Dedifferentiated amniotic fluid mesenchymal stem cell (primary cell): ENCODE data around the gene COMMD4.
A peak's percentile ranks its signal among the peaks of the same experiment; 100 is the strongest.
"Not testable (repeated sequence)": the region's sequence is repeated elsewhere in the genome, so short reads cannot be mapped to it uniquely, and the experiment has no call there.

Source experiments
- DNase-seq: peaks from one replicate; pipeline ENCODE4 v3.0.0-alpha.2; 2016; ENCODE audit errors: extremely low spot score

COMMD4 gene

GRCh38 chr15:75335705-75336355, at the start of gene COMMD4:
COMMD4 (plus strand) TSS chr15:75336063; CDS start chr15:75336090, 27 bp downstream.
- peak; percentile 93 for DNase-seq

GRCh38 chr15:75293660-75294059, 42.2 kb upstream of the COMMD4 start:
- not testable (repeated sequence) for DNase-seq

GRCh38 chr15:75298541-75299310, 37.1 kb upstream of the COMMD4 start:
- not testable (repeated sequence) for DNase-seq

- not testable (repeated sequence) for DNase-seq
Observed at GRCh38 chr15:75299311-75299688, 36.6 kb upstream of the COMMD4 start.

GRCh38 chr15:75300026-75300425, 35.8 kb upstream of the COMMD4 start:
- DNase-seq = not testable (repeated sequence)

- no peak for DNase-seq
Observed at GRCh38 chr15:75302318-75302717, 33.5 kb upstream of the COMMD4 start.

- DNase-seq = not testable (repeated sequence)
Observed at GRCh38 chr15:75302753-75303152, 33.1 kb upstream of the COMMD4 start.

- DNase-seq = no peak
Observed at GRCh38 chr15:75306188-75306587, 29.7 kb upstream of the COMMD4 start.

- no peak for DNase-seq
Observed at GRCh38 chr15:75307778-75308390, 28.0 kb upstream of the COMMD4 start.

- DNase-seq = no peak
Observed at GRCh38 chr15:75309711-75310110, 26.2 kb upstream of the COMMD4 start.

- DNase-seq = not testable (repeated sequence)
Observed at GRCh38 chr15:75312548-75312947, 23.3 kb upstream of the COMMD4 start.

GRCh38 chr15:75313116-75313845, 22.6 kb upstream of the COMMD4 start:
- no peak for DNase-seq

- DNase-seq = no peak
Observed at GRCh38 chr15:75314552-75315290, 21.1 kb upstream of the COMMD4 start.

GRCh38 chr15:75319231-75319897, 16.5 kb upstream of the COMMD4 start:
- DNase-seq = not testable (repeated sequence)

- DNase-seq = no peak
Observed at GRCh38 chr15:75321711-75322110, 14.2 kb upstream of the COMMD4 start.

GRCh38 chr15:75325922-75326321, 9.9 kb upstream of the COMMD4 start:
- no peak for DNase-seq

GRCh38 chr15:75327005-75327404, 8.9 kb upstream of the COMMD4 start:
- no peak for DNase-seq

- no peak for DNase-seq
Observed at GRCh38 chr15:75327491-75327890, 8.4 kb upstream of the COMMD4 start.

- no peak for DNase-seq
Observed at GRCh38 chr15:75328493-75329314, 7.2 kb upstream of the COMMD4 start.

- DNase-seq = no peak
Observed at GRCh38 chr15:75329571-75329970, 6.3 kb upstream of the COMMD4 start.
